Measurements from ENCODE around the gene CIRBP. TPM values are rescaled to one million over a fixed set of nuclear protein-coding genes. Genes with fewer than 3 reads are reported as not detected.

Gene CIRBP
- total and polyA plus RNA-seq, 12 donors, result 180 to 356 (median 280) TPM

GRCh38 chr19:1259876-1260748, 9.0 kb upstream of the CIRBP start:
- 18 to 22% methylated on average over 33 of the region's 33 CpGs for WGBS, 2 donors
- Histone ChIP-seq H3K36me3 (peaks cover 9 to 42% (median 32%) of the 10 kb centered on the region in 9 donors), H3K4me1 (peaks cover 41 to 84% (median 76%) of the 10 kb centered on the region in 9 donors), H3K27ac (peak overlapping the region; percentile 85 to 100 (median 98)), H3K27me3 (no peaks in the 10 kb centered on the region), H3K9me3 (no peaks in the 10 kb centered on the region), H3K4me3 (peak overlapping the region in 9 of 10 donors; percentile 24 to 96 (median 69))
- TF ChIP-seq CTCF (IDR thresholded peaks at IDR 0.05), result no peak
- intact Hi-C loops (cut with DNase I), result no loop called here
- DNase-seq, result no peak
- peak in 7 of 8 donors; percentile 1 to 18 (median 4) for ATAC-seq

DNA sequence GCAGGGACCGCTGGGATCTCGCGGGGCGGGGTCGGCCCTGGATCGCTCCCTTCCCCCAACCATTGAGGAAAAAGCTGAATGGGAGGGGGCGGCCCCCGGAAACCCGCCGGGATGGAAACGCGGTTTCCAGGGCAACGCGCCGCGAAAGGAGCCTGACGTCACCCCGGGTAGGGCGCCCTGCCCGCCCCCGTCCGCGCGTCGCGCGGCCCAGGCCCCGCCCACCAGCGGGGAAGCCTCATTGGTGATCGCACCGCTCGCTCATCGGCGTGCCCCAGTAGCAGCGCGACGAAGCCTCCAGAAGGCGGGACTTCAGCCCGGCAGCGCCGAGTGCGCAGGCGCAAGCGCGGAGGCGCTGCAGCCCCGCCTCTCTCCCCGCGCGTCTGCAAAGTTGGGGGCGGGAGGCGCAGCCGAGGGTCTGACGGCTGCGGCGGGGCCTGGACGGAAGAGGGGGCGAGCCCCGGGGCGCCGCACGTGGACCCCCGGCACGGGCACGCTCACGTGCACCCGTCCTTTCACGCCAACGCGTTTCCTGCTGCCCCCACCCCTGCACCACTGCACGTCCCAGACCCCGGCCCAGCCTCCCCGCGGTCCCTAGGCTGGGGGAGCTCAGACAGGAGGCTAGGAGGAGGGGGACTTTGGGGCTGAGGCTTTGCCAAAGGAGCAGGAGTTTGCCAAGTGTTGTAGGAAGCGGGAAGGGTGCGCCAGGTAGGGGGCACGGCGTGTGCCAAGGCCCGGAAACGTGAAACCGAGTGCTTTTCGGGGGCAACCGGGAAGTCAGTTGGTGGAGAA, 8.2 kb upstream of the CIRBP start:
- no peak for TF ChIP-seq CTCF (IDR thresholded peaks at IDR 0.05)
- H3K27ac ChIP-seq, result peak overlapping the region; percentile 85 to 100 (median 98)
- peaks cover 40 to 84% (median 77%) of the 10 kb centered on the region in 9 donors for H3K4me1 ChIP-seq
- intact Hi-C loops (cut with DNase I), result no loop called here
- peaks cover under 1 to 34% (median 24%) of the 10 kb centered on the region in 9 donors for H3K36me3 ChIP-seq
- ATAC-seq, result peak; percentile 76 to 90 (median 82)
- H3K27me3 ChIP-seq, result no peaks in the 10 kb centered on the region
- H3K4me3 ChIP-seq, result peak overlapping the region in 9 of 10 donors; percentile 53 to 96 (median 69)
- DNase-seq, result peak; percentile 96 to 99
- WGBS, 2 donors, result 1% methylated on average over 52 to 83 of the region's 83 CpGs
- H3K9me3 ChIP-seq, result no peaks in the 10 kb centered on the region

DNA sequence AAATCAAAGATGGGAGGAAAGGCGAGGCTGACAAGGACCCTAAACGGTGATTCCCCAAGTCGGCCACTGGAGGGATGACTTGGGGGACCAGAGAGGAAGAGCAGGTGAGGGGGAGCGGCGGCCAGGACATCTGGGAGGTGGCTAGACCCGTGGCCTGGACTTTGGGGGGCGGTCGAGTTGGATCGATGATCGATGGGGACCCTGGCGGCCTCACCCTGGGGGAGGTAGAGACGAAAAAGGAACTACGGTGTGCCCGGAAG, 7.7 kb upstream of the CIRBP start:
- H3K9me3 ChIP-seq, result no peaks in the 10 kb centered on the region
- DNase-seq, result peak in 1 of 2 donors; percentile 38
- peak overlapping the region; percentile 60 to 100 (median 96) for H3K27ac ChIP-seq
- ATAC-seq, result no peak
- peaks cover 0 to 29% (median 18%) of the 10 kb centered on the region in 9 donors for H3K36me3 ChIP-seq
- intact Hi-C loops (cut with DNase I), result no loop called here
- peaks cover 43 to 84% (median 78%) of the 10 kb centered on the region in 9 donors for H3K4me1 ChIP-seq
- no peak for TF ChIP-seq CTCF (IDR thresholded peaks at IDR 0.05)
- WGBS, 2 donors, result 17 to 22% methylated on average over 14 of the region's 14 CpGs
- H3K4me3 ChIP-seq, result peak overlapping the region in 9 of 10 donors; percentile 53 to 96 (median 69)
- no peaks in the 10 kb centered on the region for H3K27me3 ChIP-seq
